H4 (cell line): Measurements from ENCODE around the gene ITK. TPM values are rescaled to one million over a fixed set of nuclear protein-coding genes. Genes with fewer than 3 reads are reported as not detected.

ENCODE experiments used
- DNase-seq: peaks from one replicate; pipeline ENCODE4 v3.0.0-alpha.2; 2015; ENCODE audit warnings: low spot score
- total RNA-seq: library from RNA; depleted of rRNA; stranded (reverse); fragments of >200 nt; shearing (Covaris generic); gene quantifications from 2 replicates; pipeline ENCODE4 v1.2.3, GENCODE V29; 2014

ITK gene
- total RNA-seq, 1 experiment from 2014 or later: 0.02 TPM

DNA sequence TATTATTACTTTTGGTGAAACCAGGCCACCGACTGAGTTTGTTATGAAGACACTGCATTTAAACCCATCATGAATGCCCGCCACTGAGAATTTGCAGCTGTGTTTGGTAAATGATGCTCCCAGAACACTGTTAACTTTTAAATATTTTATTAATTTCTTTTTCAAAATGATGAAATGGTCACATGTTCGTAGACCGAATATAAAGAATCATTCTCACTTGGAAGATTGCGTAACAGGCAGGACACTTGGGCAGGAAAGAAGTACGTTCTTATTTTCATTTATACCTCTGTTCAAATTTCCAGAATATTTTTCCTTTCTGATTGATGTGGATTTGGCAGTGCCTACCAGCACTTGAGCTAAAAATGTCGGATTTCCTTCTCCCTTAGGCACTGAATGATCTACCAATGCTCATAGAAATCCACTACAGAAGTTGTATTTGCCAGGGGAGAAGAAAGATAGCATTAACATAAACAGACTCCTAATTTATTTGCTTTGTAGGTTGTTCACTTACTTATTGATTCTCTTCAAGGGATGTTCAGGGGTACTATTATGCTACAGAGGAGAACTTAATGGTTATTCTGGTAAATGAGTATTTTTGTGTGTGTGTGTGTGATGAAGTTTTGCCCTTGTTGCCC lies 99.1 kb downstream of the ITK start:
- no peak for DNase-seq

- no peak for DNase-seq
Observed at GRCh38 chr5:157280927-157281326, 100.3 kb downstream of the ITK start.

DNA sequence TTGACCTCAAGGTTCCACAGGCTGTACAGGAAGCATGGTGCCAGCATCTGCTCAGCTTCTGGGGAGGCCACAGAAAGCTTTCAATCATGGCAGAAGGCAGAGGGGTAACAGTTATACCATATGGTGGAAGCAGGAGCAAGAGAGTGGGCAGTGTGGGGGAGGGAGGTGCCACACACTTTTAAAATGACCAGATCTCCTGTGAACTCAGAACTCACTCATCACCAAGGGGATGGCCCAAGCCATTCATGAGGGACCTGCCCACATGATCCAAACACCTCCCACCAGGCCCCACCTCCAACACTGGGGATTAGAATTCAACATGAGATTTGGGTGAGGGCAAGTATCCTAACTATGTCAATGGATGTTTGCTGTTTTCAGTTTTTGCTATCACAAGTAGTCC lies 101.5 kb downstream of the ITK start:
- no peak for DNase-seq

GRCh38 chr5:157283434-157283833 lies 102.8 kb downstream of the ITK start:
- no peak for DNase-seq

DNA sequence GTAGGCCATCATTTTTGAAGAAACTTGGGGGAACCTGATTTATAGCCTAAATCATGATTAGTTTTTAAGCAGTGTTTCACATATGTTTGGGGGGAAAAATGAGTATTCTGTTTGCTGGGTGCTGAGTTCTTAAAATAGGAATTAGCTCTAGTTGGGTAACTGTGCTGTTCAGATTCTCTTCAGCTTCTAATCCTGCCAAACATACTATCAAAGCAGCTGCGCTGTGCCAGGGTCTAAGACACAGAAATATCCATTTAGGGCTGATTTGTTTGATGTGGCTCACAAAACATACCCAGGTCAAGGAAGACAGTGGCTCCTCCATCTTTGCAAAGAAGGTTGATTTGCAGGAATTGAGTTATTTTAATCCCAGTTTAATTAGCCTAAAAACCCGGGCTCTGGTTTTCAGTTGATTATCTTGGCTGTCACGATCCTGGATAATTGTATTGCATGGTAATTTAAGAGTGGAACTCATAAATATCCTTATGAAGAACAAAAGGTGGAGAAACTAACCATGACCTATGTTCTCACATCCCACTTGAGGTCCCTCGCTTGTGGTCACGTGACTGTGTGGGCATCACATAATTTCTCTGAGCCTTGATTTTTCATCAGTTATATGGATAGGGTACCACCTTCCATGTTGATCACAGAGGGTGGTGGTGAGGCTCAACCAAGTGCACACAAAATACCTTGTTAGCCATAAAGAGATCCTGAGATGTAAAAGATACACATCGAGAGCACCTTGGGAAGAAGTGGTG lies 104.0 kb downstream of the ITK start:
- DNase-seq: no peak

- DNase-seq: no peak
Observed at GRCh38 chr5:157285310-157286035, 104.8 kb downstream of the ITK start.

GRCh38 chr5:157286761-157287211 lies 106.1 kb downstream of the ITK start:
- DNase-seq: no peak

DNA sequence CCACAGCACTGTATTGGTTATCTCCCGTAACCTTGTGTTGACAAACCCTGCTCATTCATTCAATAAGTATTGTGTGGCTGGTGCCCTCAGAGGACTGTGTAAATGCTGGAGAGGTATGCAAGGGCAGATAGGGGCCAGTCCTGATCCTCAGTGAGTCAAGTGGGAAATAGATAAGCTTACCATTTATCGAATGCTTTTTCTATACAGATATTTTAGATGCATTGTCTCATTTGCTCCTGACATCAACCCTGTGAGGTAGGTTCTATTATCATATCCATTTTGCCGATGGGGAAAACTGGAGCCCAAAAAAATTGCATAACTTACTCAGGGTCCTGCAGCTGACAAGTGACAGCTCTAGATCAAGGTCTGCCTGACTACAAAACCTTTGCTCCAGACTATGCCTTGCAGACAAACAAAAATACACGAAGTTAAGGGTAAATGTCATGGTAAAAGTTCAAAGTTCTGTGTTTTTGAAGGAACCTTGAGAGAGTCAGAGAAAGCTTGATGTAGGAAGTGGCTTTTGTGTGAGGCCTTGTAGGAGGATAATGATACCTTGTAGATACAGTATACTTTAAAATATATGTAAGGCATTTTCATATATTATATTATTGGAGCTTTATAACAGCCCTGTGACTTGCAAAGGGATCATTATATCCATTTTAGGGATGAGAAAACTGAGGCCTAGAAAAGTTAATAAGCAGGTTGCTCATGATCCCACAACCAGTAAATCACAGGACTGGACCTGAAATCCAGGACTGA lies 107.9 kb downstream of the ITK start:
- no peak for DNase-seq

DNA sequence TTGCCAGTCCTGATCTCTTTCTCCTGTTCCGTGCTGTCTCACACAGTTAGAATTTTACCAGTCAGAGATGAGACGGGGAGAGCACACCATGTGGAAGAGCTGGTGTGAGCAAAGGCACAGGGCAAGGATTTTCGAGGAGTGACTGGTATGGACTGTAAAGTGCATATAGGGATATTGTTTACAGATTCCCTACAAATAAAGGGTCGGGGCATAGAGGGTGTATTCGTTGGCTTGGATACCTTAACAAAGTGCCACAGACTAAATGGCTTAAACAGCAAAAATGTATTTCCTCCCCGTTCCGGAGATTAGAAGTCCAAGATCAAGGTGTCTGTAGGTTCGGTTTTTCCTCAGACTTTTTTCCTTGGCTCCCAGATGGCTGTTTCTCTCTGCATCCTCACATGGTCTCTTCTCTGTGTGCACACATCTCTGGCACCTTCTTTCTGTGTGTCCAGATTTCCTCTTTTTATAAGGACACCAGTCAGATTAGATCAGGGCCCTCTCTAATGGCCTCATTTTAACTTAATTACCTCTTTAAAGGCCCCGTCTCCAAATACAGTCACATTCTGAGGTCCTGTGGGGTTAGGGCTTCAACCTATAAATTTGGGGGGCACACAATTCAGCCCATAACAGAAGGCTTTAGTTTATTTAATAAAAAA lies 108.7 kb downstream of the ITK start:
- DNase-seq: no peak

DNA sequence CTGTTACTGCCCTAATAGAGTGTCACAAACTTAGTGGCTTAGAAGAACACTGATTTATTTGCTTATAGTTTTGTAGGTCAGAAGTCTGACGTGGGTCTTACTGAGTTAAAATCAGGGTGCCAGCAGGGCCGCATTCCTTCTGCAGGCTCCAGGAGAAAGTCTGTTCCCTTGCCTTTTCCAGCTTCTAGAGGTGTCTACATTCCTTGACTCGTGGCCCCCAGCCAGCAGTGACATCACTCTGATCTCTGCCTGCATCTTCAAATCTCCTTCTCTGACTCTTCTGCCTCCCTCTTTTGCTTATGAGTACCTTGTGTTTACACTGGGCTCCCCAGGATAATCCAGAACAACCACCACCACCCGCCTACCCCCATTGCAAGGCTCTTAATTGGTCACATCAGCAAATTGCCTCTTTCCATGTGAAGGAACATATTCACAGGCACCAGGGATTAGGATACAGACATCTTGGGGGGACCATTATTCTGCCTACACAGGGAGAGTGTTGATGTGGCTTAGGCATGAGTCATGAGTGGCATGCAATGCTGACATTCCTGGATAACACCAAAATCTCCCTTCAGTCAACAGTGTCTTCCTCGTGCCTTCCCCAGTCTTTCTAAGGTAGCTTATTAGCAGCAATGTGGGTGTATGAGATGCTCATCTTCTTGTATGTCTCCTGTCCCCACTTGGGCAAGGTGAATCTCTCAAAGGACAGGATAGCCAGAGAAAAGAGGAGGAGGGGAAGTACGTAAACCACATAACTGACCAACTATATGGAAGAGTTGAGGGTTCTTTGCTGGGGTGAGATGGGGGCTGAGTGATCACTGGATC lies 109.7 kb downstream of the ITK start:
- peak; percentile 38 for DNase-seq

DNA sequence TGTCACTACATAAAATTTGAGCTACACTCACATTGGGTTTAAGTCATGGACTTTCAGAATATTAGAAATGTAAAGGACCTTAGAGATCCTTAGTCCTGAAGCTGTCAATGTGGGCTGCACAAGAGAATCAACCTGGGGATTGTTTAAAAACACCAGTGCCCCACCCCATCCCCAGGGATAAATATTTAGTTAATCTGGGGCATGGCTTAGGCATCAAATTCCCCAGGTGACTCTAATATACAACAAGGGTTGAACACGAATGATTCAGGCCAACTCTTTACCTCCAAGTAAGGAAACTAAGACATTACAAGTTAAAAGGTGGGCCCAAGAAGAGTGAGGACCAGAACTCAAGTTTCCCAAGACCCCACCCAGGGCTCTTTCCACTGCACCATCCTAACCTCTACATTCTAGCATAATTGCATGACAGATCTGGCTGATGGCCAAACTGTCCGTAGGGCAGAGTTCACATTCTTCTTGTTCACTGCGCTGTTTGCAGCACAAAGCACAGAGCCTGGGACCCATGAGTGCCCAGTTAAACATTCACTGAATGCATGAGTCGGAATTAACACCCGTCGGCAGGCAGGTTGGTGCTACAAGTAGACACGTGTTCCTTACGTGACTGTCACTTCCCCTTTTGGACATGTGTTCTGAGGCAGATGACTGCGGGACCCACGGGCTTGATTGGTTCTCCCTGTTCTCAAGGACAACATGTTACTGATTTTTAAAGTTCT lies 110.5 kb downstream of the ITK start:
- DNase-seq: no peak

DNA sequence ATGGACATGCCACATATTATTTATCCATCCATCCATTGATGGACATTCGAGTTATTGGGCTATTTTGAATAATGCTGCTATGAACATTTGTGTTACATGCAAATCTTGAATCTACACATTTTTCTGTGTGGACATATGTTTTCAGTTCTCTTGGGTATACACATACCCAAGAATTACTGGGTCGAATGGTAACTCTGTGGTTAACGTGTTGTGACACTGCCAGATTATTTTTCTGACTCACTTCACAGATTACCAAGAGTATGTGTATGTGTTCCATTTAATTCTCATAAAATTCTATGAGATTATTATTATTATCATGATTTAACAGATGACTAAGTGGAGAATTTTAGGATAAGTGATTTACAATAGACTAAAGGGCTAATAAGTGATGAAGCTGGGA lies 112.0 kb downstream of the ITK start:
- DNase-seq: no peak

DNA sequence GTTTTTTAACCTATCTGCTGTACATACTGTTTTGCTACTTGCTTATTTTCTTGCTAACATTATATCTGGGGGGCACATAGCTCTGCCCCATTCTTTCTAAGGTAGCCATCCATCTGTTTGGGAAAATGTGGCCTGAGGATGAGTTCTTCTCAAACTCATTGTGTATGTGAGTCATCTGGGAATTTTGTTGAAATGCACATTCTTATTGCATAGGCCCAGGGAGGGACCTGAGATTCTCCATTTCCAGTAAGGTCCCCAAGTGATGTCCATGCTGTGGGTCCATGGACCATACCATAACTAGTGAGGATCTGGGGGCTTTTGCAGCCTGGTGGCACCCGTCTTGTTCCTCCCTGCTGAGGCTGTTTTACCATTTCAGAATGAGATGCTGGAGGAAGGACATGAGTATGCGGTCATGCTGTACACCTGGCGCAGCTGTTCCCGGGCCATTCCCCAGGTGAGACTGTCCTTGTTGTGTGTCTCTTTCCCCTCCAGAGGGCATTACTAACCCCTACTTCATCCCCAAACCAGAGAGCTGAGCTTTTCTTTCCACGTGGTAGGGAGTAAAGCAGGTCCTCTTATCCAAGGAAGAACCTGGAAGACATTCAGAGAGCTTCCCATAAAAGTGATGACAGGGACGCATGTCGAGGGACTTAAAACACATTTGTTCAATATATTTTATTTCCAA lies 113.9 kb downstream of the ITK start:
- DNase-seq: no peak

DNA sequence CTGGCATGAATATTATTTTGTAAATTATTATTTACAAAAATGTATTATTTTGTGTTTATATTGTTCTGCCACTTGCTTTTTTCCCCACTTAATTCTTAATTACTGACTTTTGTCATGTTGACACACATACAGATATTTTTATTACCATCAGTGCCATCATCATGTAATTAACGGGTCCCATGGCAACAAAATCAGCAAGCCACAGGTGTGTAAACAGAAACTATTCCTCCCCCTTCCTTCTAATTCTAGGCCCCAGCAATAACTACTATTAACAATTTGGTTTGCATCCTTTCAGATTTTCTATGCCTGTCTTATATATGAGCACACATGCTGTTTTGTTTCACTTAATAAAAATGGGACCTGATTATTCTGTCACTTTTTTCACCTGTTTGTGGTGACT lies 114.6 kb downstream of the ITK start:
- no peak for DNase-seq

DNA sequence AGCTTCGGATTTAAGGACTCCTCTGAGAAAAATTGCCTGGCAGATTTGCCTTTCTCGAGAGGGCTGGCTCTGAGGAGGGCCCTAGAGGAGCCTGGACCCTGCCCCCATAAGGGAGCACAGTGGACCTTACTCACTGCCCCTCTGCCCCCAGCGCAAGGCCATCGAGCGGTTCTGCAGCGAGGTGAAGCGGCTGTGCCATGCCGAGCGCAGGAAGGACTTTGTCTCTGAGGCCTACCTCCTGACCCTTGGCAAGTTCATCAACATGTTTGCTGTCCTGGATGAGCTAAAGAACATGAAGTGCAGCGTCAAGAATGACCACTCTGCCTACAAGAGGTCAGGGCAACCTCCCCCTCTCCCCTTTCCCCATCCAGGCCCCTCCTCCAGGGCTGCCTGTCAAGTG lies 119.9 kb downstream of the ITK start:
- DNase-seq: no peak

- DNase-seq: no peak
Observed at GRCh38 chr5:157301066-157301465, 120.4 kb downstream of the ITK start.

GRCh38 chr5:157303023-157303422 lies 122.4 kb downstream of the ITK start:
- no peak for DNase-seq

- no peak for DNase-seq
Observed at GRCh38 chr5:157303667-157304327, 123.2 kb downstream of the ITK start.
